ENCODE data around the gene NGFR.

NGFR gene, protein sequence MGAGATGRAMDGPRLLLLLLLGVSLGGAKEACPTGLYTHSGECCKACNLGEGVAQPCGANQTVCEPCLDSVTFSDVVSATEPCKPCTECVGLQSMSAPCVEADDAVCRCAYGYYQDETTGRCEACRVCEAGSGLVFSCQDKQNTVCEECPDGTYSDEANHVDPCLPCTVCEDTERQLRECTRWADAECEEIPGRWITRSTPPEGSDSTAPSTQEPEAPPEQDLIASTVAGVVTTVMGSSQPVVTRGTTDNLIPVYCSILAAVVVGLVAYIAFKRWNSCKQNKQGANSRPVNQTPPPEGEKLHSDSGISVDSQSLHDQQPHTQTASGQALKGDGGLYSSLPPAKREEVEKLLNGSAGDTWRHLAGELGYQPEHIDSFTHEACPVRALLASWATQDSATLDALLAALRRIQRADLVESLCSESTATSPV

DNA sequence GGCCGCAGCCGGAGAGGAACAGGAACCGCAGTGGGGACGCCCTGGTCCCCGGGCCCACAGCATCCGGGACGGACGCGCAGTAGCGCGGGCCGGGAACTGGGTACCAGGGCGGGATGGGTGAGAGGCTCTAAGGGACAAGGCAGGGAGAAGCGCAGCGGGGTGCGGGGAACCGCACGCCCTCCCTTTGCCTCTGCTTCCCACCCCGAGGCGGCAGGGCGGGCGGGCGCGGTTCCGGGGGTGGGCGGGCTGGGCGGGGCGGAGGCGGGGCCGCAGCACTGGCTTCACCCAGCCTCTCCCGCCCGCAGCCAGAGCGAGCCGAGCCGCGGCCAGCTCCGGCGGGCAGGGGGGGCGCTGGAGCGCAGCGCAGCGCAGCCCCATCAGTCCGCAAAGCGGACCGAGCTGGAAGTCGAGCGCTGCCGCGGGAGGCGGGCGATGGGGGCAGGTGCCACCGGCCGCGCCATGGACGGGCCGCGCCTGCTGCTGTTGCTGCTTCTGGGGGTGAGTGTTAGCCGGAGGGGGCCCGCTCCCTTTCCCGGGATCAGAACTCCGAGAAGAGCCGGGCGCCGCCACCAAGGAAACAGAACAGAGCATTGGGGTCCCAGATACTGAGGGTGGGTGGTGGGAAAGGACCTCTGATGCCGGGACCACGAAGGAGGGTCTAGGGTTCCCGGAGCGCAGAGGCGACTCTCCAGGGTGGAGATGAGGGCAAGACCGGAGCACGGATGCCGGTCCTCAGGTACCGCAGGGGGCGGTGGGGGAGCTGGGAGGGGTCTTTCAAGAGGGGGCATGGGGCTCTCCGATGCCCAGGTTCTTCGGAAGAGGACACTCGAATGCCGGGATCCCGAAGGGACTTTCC lies at the start of gene NGFR:
TSS of gene NGFR (plus strand) at position 308 of the 856 bp plus-strand sequence. CDS start at position 433, 125 bp downstream.
- DNase-seq (ENCODE audit: low read depth in 2 of 3, low spot score in 2 of 3), result peak in 2 of 3 experiments; percentile 21 to 26

DNA sequence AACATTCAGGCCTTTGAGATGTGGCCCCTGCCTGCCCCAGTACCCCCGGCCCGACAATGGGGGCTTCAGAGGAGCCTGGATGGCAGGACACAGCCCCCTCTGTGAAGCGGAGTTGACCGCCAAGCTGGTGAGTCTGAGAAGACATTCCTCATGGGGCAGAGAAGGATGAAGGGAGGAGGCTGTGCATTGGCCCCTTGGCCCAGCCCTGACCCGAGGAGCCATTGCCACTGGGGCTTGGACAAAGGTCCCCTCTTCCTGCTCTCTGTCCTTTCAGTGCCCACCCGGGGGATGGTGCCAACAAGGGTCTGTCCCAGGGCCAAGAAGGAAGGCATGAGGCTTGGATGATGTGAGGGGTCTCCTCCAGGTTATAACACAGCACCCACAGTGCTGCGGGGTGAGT lies 49.5 kb upstream of the NGFR start:
- no peak for DNase-seq (ENCODE audit: low read depth in 2 of 3, low spot score in 2 of 3)

DNA sequence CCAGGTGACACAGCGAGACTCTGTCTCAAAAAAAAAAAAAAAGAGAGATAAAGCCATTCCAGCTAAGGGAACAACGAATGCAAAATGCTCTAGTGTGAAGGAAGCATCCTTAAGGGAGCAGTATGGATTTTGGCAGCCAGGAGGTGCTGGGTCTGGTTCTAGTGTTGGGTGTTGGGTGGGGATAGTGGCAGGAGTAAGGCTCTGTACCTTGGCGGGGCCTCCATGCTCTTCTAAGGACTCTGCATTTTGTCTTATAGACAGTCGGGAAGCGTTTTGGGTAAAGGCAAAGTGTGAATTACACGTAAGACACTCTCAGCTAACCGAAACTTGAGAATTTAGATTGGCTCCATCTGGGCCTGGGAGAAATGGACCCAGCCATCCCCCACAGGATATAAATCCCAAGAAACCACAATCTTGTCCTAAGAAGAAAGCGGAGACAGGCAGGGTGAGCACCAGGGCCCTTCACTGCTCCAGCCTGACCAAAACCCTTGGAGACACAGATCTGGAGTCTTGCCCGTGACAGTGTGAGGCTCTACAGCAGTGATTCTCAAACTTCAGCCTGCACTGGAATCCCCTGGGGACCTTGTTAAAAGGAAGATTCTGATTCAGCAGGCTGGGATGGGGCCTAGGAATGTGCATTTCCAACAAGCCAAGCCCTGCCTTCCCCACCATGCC lies 47.3 kb upstream of the NGFR start:
- no peak for DNase-seq (ENCODE audit: low read depth in 2 of 3, low spot score in 2 of 3)

DNA sequence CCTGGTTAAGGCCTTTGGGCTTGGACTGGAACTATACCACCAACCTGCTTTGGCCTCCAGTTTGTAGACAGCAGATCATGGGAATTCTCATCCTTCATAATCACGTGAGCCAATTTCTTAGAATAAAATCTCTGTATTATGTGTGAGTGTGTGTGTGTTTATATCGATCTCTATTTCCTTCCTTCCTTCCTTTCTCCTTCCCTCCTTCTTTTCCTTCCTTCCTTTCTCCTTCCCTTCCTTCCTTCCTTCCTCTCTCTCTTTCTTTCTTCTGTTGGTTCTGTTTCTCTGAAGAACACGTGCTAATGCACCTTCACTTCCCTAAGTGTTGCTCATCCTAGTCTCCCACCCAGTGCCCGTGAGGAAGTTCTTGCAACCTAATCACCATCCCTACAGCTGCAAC lies 44.9 kb upstream of the NGFR start:
- no peak for DNase-seq (ENCODE audit: low read depth in 2 of 3, low spot score in 2 of 3)

DNA sequence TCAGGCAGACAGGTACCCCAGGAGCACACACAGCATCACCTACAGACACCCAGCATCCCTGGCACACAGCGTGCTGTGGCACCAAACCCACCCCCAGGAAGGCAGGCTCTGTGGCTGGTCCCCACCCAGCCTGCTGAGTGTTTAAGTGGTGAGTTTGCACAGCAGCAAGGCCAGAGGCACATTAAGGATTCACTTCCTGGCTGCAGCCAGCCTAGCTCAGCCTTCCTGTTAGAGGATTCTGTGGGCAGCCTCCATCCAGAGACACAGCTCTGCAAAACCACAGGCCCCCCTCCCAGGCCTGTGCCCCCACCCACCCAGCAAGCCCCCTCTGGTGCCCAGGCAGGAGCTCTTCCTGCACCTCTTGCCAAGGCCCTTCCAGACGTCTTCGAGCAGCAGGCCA lies 44.4 kb upstream of the NGFR start:
- no peak for DNase-seq (ENCODE audit: low read depth in 2 of 3, low spot score in 2 of 3)

DNA sequence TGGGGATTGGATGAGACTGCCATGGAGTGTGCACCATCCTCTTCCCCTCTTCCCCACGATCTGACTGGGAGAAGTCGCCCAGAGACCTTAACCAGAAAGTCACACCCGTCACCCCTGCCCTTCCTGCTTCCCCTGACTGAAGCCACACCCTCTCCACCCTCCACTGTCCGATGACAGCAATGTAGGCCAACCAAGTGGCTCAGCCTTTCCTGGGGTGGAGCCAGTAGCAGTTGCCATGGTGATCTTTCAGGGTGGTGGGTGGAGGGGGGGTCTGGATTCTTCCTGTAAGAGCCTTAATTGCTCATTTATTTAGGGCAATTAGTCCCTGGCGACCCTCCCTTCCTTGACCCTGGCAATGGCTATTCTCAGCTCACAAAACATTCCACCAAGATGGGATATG lies 42.9 kb upstream of the NGFR start:
- DNase-seq (ENCODE audit: low read depth in 2 of 3, low spot score in 2 of 3), result no peak

DNA sequence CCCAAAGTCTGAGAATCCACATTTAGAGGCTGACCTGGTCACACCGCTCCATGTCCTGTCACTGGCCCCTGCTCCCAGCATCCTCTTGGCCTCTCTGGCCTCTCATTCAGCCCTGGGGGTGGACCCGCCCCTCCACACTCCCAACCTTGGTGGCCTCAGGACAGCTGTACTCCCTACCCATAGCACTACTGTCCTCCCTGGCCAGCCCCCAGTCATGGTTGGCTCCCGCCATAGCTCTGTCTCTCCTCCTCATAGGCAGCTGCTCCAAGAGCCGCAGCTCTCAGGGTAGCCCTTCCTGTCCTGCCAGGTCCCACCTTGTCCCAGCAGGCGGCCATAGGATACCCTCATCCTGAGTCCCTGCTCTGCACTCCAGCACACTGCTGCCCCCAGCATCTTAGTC lies 42.4 kb upstream of the NGFR start:
- no peak for DNase-seq (ENCODE audit: low read depth in 2 of 3, low spot score in 2 of 3)

DNA sequence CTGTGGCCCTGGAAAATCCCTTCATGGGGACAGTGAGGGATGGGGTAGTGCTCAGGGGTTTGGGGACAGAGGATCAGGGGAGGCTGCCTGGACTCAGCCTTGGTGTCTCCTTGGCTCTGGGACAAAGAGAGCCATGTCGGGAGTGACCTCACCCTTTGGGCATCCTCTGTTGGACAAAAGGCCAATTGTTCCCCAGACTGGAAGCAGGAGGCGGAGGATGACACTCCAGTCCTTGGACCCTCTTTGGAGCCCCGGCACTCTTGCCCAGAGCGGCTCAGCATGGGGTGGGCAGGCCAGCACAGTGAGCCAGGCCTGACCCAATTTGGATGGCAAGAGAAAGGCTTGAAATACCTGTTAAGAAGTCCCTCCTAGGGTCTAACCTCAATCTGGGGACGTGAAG lies 41.0 kb upstream of the NGFR start:
- DNase-seq (ENCODE audit: low read depth in 2 of 3, low spot score in 2 of 3), result no peak

DNA sequence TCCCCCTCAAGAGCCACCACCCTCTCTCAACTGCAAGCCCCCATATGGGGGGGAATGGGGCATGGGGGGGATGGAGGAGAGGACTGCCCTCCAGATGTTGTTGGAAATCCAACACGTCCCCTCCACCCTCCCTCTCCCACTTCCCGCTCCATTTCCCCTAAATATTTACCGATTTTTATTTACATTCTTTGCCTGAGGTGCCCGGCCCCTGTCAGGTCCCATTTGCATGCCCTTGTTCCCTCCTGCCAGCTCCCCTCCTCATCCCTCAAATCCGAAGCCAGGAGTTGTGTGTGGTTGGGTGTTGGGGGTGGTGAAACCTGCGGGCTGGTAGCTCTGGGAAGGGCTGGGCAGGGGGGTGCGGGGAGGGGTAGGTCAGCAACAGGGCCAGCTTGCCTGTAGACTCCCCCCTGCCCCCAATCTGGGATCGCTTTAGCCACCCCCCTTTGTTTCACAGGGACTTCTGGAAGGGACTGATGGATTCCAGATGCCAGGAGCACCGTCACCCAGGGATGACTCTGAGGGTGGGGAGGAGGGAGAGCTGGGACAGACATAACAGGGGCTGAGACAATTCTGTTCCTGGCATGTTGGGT lies 39.7 kb upstream of the NGFR start:
- DNase-seq (ENCODE audit: low read depth in 2 of 3, low spot score in 2 of 3), result no peak

DNA sequence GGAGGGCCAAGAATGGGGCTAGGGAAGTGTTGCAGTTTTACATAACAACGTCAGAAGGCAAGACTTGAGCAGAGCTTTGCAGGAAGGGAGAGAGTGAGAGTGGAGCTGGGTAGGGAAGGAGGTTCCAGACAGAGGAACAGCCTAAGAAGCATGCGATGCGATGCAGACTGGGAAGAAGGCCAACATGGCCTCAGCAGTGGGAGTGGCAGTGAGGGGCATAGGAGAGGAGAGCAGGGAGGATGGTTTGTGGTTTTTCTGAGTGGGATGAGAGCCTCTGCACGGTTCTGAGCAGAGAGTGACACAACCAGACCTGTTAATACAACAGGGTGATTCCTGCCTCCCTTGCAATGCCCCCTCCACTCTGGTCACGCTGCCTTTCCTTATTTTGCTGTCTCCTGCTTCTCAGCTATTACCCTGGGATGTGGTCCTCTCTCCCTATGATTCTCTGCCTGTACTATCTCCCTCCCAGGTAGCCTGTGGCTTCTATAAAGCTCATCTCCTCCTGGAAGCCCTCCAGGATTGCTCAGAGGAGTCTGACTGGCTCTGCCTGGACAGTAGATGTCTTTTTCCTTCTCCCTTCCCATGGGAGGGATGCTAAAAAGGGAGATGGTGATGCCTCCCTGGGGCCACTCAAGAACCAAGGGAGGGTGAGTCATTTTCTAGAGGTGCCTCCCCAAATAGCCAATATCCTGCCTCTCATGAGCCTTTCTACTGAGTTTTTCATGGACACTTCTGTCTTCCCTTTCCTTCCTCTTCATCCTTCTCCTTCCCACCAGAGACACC lies 38.7 kb upstream of the NGFR start:
- no peak for DNase-seq (ENCODE audit: low read depth in 2 of 3, low spot score in 2 of 3)

DNA sequence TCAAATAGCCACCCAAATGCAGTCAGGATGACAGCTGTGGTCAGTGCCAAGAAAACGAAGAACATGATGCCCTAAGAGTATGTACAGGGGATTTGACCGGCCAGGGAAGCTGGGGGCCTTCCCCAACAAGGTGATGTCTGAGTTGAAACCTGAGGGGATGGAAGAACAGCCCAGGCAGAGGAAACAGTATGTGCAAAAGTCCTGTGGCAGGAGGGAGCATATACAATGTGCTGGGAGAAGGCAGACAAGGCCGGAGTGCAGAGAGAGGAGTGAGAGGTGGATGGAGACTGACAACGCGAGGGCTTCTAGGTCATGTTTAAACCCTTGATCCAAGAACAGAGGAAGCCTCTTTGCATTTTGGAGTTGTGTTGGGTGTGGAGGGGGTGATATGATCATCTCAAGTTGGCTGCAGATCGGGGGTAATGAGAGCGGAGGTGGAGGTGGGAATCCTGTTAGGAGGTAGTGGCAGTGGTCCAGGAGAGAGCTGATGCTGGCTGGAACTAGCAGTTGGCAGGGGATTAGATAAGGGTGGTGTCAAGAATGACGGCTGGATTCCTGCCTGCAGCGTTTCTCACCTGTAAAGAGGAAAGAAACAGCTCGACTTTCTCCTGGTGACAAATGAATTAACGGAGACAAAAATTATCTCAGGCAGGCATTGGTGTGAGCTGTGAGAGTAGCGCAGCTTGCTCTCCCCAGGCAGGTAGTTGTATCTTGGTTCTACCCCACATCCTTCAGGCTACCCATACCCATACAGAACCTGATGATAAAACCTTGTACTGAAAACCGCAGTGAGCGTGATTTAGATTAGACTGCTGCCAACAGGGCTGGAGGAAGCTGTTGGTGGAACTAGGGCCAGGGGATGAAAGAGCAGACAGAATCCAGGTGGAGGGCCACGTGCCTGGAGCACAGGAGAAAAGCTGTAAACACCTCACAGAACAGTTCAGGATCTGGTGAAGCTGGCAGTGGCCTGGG lies 37.2 kb upstream of the NGFR start:
- no peak for DNase-seq (ENCODE audit: low read depth in 2 of 3, low spot score in 2 of 3)

DNA sequence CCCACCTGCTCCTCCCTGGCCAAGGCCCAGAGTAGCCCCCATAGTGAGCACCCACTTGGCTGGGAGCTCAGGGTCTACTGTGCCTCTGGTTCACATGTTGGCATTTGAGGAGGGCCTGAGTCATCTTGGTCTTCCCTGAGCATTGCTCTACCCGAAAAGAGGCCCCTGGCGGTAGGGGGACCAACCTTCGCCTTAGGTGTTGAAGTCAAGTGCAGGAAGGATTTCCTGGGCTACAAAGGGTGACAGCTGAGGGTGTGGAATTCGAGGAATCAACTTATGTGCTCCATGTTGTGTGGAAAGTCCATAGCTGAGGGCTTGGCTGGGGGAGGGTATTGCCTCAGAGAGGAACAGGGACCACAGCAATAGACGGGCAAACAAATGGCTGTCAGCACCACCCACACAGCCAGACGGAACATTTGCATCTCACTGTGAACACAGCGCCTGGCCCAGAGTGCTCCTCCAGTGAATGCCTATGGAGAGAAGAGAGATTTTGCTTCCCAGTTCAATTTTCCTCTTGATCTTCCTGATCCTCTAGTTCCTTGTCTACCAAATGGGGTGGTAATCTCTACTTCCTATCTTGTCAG lies 35.6 kb upstream of the NGFR start:
- no peak for DNase-seq (ENCODE audit: low read depth in 2 of 3, low spot score in 2 of 3)

DNA sequence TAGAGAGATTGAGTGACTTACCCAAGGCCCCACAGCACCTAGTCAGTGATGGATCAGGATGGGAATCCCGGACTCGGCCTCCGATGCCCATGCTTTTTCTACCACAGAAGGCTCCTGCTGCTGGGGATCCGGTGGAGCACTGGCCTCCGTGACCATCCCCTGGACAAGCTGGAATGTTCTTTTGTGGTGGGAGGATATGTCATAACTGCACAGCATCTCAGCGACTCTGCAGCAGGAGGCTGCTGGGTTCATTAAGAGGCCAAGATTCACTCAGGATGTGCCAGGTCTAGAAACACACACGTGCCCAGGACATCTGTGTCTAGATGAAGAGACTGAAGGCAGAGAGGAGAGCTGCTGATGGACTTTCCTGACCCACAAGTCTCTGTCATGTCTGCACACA lies 34.7 kb upstream of the NGFR start:
- DNase-seq (ENCODE audit: low read depth in 2 of 3, low spot score in 2 of 3), result no peak

DNA sequence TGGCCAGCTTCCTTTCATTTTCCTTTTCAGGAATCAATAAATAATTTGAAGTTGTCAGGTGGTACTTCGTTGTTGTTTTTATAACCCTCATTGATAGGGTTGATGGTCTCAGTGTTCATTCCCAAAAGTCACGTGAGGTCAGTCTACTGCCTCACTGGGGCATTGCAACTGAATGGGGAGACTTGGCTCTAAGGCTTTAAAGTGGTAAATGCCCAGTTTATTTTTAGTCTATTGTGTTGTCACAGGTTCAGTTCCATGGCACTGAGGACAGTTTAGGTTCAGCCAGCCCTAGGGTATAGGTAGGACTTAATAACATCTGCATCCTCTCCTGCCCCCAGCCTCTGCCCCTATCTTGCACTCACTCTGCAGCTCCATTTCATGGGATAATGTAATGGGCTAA lies 33.5 kb upstream of the NGFR start:
- no peak for DNase-seq (ENCODE audit: low read depth in 2 of 3, low spot score in 2 of 3)

DNA sequence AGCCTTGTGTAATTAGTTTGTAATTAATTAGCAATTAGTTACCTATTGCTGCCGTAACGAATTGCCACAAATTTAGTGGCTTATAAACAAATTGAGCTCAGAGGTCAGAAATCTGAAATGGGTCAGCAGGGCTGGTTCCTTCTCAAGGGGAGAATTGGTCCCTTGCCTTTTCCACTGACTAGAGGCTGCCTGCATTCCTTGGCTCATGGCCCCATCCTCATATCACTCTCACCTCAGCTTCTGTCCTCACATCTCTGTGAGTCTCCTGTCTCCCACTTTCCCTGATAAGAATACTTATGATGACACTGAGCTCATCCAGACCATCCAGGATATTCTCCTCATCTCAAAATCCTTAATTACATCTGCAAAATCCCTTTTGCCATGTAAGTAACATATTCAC lies 31.0 kb upstream of the NGFR start:
- no peak for DNase-seq (ENCODE audit: low read depth in 2 of 3, low spot score in 2 of 3)

DNA sequence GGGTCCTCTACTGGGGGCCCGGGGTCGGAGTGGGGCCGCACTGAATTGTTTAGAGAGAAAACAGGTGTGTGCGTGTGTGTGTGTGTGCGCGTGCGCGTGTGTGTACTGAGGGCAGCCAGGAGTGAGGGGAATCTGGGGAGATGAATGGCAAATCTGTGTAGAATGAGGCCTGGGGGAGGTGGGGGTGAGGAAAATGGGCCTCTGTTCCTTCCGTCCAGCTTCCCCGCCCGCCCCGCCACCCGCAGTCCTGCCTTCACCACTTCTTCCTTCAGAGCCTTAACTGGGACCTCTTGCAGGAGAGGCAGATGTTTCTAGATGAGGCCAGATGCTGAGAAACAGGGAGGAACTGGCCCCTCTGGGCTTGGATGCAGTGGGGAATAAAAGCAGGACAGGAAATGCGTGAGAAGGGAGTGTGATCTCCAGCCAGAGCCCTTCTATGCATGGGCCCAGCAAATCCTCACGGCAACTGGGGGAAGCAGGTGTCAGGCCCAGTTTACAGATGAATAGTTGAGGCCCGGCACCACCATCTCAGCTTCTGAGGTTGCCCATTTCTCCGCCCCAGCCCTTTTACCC lies 29.7 kb upstream of the NGFR start:
- DNase-seq (ENCODE audit: low read depth in 2 of 3, low spot score in 2 of 3), result no peak

DNA sequence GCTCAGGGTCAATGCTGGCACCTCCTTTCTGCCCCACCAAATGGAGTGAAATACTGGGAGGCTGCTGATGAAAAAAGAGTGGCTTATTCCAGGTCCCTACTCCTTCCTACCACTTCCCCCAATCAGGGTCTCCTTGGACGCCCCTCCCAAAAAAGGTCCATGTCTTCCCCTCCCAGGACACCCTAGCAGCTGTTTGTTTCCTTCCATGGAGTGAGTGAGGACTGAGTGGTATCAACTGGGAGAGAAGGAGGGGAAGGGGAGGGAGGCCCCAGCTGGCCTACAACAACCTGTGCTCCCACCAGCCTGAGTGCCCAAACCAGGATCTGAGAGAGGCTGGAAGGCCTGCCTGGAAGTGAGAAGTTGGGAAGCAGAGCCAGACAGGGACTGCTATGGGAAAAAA lies 28.7 kb upstream of the NGFR start:
- no peak for DNase-seq (ENCODE audit: low read depth in 2 of 3, low spot score in 2 of 3)

DNA sequence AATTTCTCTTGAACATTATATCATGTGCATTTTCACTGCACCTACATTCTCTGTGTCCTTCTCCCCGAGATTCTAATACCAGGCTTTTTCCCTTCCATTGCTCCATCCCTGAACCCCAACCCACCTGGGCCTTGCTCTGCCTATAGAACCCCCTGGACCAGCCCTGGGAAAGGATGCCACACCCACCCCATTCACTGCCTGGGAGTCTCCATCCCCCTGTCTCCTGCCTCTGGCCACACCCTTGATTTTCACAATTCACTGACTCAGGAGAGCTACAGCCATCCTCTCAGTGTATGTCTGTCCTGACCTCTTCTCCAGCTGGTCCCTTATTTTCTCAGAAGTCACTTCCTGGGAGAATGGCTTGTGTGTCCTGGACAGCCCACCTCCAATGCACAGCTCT lies 27.9 kb upstream of the NGFR start:
- no peak for DNase-seq (ENCODE audit: low read depth in 2 of 3, low spot score in 2 of 3)

Data from activated CD8-positive, alpha-beta memory T cell treated with anti-CD3 and anti-CD28 coated beads for 48 hours (primary cell).